Stimulated activated CD8-positive, alpha-beta memory T cell treated with anti-CD3 and anti-CD28 coated beads, Interleukin-12 subunit alpha, Interleukin-12 subunit beta, amount 100 ng/mL, for 4 hours (primary cell): ENCODE data around the gene C10orf143.

Experiments
- DNase-seq: peaks from one replicate; pipeline ENCODE4 v3.0.0-alpha.2; 2020; ENCODE audit warnings: low read depth

Gene C10orf143

DNA sequence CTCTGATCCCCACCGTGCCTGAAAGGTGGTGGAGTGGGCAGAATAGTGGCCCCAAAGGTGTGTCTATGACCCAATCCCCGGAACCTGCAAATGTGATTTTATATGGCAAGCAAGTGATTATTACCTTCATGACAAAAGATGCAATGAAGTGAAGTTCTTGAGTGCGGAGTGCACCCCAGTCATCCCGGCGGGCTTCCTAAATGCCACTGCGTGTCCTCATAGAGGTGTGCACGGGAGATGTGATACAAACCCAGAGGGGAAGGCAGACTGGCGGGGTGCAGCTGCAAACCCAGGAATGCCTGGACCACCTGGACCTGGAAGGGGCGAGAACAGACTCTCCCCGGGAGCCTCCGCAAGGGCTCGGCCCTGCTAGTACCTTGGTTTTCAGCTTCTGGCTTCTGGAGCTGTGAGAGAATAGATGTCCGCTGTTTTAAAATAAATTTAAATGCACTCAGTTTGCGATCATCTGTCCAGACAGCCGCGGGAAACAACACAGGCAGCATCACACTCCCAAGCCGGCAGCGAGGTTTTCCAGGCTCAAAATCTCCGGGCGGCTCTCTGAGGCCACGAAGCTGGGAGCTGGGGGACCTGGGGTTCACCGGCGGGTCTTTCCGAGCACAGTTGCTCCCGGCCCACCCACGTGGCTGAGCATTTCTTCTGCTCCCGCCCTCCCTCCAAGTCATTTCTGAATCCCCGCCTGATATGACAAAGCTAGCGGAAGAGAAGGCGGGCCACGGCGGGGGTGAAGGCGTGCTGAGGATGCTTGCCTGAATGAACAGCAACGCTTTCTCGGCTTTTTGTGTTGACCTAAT is 96.2 kb downstream of the C10orf143 start:
- DNase-seq, result no peak
